CD4-positive, alpha-beta T cell treated with Interleukin-1 beta for 1 hour (primary cell): Measurements from ENCODE around the gene BLTP2.

Experiments used
- DNase-seq, 2 donors: peaks; one replicate each; pipeline ENCODE4 v3.0.0-alpha.2; 2020 to 2022

The BLTP2 gene

DNA sequence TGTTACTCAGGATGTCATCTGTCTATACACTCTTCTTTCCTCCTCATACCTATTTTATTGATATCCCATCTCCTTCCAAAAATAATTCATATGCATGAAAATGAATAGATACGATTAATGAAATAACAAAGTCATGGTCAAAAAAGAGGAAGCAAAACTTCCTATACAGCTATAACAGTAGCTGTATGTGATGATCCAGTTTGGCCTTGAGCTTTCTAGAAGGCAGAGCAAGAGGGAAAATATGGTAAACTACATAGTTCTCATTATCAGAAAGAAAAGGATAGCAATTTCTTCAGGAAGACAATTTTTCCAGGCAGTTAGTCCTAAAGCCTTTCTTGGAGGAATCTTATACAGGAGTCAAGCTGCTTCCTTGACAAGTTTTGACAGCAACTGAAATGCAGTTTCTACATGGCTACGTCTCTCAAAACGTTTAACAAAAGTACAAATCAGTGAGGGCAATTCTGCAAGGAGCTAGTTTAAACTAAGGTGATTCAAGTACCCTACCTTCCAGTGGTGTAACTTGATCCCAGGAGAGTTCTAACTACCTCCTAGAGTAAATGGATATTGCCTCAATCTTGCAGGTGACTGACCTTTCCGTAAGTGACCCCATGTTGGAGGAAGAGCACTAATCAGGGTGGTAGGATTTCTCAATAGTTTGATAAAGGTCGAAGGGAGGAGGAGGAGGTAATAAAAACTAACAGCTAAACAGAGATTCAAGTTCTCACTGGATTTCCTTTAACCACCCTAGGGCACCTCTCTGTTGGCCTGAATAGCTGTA lies 47.2 kb downstream of the BLTP2 start:
- no peak for DNase-seq
